Keratinocyte (primary cell): ENCODE results near the gene SEC24C.
"Not testable (repeated sequence)": the region's sequence is repeated elsewhere in the genome, so short reads cannot be mapped to it uniquely, and the experiment has no call there.

Experiments
- EZH2 ChIP-seq: IDR thresholded peaks from one replicate; pipeline ENCODE4 v1.6.1; 2012; ENCODE audit warnings: inconsistent platforms, mild to moderate bottlenecking, low read length, moderate library complexity
- TF ChIP-seq, protein P1 (sequence below), 3 experiments: IDR thresholded peaks in 1 of 3; conservative IDR thresholded peaks in 1 of 3; optimal IDR thresholded peaks in 1 of 3; 2 replicates in 2 of 3; 3 replicates in 1 of 3; pipeline versions ENCODE3 to v1.5.1; 2011; ENCODE audit warnings: low read length in 3 of 3, mild to moderate bottlenecking in 3 of 3, moderate library complexity in 2 of 3, control low read depth in 1 of 3, inconsistent platforms in 1 of 3; ENCODE audit not compliant: insufficient read depth in 2 of 3; ENCODE audit errors: extremely low read depth in 1 of 3

DNA sequence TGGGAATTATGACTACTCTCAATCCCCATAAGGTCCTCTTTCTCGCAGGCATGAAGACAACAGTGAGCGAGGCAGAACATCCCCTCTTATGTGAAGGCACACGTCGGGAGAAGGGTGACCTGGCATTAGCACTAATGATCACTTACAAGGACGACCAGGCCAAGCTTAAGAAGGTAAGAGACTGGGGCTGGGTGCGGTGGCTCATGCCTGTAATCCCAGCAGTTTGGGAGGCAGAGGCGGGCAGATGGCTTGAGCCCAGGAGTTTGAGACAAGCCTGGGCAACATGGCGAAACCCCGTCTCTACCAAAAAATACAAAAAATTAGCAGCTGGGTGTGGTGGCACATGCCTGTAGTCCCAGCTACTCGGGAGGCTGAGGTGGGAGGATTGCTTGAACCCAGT is 51.3 kb downstream of the SEC24C start:
- not testable (repeated sequence) for TF ChIP-seq EZH2
- TF ChIP-seq, protein P1, sequence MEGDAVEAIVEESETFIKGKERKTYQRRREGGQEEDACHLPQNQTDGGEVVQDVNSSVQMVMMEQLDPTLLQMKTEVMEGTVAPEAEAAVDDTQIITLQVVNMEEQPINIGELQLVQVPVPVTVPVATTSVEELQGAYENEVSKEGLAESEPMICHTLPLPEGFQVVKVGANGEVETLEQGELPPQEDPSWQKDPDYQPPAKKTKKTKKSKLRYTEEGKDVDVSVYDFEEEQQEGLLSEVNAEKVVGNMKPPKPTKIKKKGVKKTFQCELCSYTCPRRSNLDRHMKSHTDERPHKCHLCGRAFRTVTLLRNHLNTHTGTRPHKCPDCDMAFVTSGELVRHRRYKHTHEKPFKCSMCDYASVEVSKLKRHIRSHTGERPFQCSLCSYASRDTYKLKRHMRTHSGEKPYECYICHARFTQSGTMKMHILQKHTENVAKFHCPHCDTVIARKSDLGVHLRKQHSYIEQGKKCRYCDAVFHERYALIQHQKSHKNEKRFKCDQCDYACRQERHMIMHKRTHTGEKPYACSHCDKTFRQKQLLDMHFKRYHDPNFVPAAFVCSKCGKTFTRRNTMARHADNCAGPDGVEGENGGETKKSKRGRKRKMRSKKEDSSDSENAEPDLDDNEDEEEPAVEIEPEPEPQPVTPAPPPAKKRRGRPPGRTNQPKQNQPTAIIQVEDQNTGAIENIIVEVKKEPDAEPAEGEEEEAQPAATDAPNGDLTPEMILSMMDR (optimal IDR thresholded peaks at IDR 0.05 in 1 of 3, IDR thresholded peaks at IDR 0.05 in 1 of 3, conservative IDR thresholded peaks at IDR 0.05 in 1 of 3; ENCODE audit: extremely low read depth in 1 of 3, insufficient read depth in 2 of 3, low read length in 3 of 3) = not testable (repeated sequence)
